COLO668 (cell line): ENCODE measurements around the gene CEPT1.
"Not testable (repeated sequence)": the region's sequence is repeated elsewhere in the genome, so short reads cannot be mapped to it uniquely, and the experiment has no call there.

Experiments used
- DNase-seq: peaks from one replicate; lab custom pipeline; 2025; ENCODE audit not compliant: unreplicated experiment; lab: John Stamatoyannopoulos, UW

CEPT1 gene

DNA sequence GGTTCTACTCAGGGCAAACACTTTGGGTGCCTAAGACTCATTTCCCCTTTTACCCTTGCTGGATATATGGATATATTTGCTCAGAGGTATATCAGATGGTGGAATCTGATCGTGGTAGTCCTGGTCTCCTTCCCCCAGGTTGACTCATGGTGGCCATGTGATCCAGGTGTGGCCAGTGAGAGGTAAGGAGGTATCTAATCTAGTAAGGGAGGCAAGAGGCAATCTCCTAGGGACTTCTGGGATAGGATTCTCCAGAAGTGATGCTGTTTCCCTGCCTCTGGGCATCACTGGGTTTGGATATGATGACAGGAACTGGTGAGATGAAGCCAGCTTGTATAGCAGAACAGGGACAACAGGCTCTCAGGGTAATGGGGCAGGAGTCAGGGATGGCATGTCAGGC lies 68.9 kb downstream of the CEPT1 start:
- DNase-seq: no peak

DNA sequence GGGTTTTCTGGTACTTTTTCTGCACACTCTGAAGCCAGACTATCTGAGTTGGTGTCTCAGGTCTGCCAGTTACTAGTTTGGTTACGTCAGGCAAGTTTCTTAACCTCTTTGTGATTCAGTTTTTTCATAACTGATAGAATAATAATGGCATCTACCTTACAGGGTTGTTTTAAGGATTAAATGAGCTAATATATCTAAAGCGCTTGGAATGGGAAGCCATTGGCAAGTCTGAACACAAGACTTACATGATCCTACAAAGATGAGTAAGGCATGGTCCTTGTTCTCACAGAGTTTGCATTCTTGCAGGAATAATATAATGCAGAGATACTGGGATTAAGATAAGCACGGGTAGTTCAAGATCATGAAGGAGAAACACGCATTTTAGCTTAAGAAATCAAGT lies 69.6 kb downstream of the CEPT1 start:
- DNase-seq: no peak

DNA sequence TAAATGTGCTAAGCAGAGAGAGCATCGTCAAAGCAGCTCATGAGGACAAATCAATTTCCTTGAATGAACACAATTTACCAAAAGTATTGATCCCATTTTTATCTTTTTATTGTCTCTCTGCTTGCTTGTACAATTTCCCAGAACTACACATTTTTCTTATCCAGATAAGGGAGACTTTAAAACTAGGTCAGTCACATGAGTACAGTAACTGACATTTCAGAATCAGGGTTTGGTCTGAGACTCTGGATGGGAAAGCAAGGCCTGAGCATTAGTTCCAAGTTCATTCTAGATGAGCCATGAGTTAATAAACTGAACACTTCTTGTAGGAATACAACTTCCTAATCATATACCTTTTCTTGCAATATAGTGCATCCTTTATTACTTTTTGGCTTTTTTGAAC lies 71.9 kb downstream of the CEPT1 start:
- DNase-seq: no peak

DNA sequence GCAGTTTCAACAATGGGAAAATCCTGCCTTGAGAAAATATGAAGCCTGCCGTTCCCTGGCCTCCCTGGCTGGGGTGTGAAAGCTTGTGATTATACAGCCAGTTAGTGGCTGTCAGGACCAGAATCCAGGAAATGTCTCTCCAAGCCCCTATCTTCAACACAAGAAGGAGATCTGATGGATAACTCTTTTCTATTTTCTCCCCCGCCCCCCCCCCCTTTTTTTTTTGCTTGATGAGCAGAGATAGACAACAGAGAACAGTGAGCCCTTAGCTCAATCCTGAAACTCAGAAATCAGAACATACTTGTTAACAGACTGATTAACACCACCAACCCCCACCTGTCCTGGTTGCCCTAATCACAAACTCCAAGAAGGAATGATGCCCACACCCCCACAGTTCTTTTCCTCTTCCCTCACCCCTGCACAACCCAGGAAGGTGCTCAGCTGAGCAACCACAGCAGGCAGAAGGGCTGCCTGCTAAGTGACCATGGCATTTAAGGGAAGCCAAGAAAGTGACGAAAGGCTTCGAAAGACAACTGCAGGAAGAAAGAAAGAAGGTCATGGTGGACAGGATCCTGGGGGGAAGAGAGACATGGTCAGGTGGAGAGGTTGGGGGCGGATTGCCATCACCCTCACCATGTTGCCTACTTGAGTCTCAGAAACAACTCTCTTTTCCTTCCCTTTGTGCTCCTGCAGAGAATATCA lies 72.8 kb downstream of the CEPT1 start:
- no peak for DNase-seq

DNA sequence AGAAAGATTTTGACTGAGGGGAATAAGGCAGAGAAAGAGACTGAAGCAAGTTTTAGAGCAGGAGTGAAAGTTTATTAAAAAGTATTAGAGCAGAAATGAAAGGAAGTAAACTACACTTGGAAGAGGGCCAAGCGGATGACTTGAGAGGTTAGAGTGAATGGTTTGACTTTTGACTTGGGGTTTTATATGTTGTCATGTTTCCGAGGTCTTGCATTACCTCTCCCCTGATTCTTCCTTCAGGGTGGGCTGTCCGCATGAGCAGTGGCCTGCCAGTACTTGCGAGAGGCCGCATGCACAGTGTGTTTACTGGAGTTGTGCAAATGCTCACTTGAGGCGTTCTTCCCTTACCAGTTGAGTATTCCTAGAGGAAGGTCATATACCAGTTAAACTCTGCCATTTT lies 73.4 kb downstream of the CEPT1 start:
- no peak for DNase-seq

DNA sequence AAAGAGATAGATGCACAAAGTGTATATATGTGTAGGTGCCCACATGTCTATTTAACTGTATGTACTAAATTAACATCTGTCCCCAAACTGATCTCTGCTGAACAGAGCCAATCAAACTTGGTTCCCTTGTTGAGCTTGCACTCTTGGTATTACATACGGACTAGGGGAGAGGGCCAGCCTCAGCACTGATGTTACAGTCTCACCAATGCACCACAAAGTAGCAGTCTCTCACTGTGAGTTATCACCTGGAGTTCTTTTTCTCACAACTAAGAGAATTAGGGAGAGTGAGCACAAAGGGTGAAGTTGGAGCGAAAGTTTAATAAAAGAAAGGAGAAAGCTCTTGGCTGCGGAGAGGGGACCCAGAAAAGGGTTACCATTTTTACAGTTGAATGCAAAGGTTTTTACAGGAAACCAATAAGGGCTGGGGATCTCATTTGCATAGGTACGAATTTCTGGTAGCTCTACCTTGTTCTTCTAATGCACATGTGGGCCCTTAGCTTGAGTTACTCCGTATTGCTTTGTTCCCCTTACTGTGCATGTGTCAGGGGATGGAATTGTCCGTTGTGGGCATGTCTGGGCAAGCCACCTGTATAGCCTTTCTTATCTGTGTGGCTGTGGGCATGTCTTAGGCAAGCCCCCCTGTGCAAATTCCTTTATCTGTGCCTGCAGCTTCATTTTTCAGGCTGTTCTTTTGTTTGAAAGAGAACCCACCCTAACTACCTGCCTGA lies 74.2 kb downstream of the CEPT1 start:
- no peak for DNase-seq

DNA sequence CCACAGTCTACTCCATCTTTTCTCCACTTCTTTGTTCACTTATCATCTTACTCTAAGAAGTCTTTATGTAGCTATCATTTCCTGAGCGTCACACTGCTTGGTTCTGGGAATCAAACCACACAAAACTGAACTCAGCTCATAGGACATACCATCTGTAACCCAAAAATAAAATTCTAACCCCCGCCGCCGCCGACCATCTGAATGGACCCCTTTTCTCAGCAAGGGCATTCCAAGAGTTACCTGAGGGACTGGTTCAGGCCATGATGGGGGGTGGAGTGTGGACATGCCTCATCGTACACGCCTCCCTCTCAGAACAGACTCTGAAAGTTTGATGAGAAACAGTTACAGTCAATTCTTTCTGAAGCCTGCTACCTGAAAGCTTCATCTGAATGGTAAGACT lies 74.9 kb downstream of the CEPT1 start:
- DNase-seq: no peak

DNA sequence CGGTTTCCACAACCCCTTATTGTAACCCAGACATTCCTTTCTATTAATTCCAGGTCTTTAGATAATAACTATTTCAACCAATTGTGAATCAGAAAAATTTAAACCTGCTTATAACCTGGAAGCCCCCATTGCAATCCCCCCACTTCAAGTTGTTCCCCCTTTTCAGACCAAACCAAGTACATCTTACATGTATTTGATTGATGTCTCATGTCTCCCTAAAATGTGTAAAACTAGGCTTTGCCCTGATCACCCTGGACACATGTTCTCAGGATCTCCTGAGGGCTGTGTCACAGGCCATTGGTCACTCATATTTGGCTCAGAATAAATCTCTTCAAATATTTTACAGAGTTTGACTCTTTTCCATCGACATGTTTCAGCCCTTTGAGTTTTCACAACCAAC lies 75.3 kb downstream of the CEPT1 start:
- not testable (repeated sequence) for DNase-seq

DNA sequence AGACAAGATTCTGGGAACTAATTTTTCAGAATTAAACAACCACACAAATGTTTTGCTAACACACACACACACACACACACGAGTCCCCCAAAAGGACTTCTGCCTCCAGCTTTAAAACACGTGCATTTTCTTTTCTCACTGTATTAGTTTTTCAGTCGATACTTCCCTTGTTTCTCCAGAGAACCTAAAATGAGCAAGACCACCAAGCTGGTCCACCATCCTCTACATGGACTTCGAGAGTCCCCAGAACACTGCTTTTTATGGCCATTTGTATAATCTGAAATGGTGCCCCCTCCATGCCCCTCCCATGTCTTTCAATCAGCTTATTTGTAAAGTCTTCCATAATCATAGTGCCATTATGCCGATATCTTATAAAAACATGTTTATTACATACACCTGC lies 76.7 kb downstream of the CEPT1 start:
- DNase-seq: no peak

DNA sequence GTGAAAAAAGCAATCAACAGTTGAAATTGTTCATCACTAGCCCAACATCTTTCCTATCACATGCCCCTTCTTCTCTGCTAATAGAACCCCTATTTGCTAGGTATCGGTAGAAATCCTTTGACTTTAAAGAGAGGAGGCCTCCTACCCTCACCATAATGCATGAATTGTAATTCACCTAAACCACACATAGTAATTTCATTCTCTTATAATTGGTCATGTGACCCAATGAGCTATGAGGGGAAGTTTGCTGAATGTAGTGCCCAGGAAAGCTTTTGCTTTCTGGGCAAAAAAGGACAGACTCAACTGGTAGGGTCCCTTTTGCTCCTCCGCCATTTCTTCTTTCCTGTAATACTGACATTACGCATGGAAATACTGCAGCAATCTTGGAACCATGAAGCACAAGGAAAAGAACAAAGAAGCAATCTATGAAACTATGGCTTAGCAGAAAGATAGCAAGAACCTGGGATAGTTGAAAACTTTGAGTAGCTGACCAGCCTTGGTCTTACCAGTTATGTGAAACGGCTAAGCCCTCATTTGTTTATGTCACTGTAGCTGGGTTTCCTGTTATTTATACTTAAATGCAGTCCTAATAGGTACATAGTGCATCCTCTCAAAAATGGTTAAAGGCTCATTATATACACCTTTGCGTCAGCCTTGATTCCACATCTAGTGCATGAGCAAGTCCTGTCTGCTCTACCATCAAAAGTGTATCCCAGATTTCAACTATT lies 77.3 kb downstream of the CEPT1 start:
- DNase-seq: no peak

DNA sequence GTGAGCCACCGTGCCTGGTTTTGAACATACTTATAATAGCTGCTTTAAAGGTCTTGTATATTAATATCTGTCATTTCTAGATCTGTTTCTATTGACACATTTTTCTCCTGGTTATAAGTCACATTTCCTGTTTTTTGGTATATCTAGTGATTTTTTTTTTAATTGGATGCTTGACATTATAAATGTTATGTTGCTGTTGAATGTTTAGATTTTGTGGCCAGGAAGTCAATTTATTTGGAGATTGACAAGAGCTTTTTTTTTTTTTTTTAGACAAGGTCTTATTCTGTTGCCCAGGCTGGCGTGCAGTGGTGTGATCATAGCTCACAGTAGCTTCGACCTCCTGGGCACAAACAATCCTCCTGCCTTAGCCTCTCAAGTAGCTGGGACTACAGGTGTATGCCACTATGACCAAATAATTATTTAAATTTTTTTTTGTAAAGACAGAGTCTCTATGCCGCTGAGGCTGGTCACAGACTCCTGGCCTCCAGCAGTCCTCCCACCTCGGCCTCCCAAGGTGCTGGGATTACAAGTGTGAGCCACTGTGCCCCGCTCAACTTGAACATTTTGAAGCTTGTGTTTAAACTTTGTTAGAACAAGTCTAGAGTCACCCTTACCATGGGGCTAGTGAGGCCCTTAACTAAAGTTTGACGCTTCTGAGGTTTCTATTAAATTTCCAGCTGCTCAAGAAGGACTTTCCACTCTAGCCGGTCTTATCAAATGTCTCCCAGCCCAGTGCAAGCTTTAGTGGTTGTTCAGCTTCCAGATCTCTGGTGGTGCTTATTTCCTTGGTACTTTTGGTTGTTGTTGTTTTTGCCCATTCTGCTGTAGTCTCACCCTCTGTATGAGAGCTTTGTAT lies 78.9 kb downstream of the CEPT1 start:
- DNase-seq: no peak

DNA sequence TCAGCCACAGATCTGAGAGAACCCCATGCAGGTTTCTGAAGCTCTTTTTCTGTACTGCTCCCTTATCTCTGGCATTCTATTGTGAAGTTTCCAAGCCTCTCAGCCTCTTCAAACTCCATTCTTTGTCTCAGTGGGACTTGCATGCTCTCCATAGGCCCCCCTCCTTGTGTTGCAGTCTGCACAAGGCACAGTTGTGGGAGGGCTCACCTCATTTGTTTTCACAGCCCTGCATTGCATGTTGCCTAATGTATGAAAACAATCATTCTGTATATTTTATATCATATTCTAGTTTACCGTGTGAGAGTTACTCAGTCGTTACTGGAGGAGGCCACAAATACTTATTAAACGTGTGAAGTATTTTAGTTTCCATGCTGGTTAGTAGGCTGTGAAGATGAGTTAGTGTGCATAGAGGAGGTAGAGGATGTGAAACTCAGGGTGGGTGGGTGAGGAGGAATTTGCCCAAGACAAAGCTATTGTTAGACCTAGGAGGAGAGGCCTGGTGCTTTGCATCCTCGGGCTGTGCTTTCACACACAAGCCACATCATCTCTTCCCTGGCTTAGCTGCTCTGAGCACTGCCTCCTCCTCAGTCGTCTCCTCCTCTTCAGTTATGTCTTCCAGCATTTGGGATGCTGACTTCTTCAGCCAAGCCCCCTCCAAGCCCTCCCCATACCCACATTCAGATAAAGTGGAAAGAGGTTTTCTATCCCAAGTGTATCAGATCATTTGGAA lies 79.7 kb downstream of the CEPT1 start:
- no peak for DNase-seq

DNA sequence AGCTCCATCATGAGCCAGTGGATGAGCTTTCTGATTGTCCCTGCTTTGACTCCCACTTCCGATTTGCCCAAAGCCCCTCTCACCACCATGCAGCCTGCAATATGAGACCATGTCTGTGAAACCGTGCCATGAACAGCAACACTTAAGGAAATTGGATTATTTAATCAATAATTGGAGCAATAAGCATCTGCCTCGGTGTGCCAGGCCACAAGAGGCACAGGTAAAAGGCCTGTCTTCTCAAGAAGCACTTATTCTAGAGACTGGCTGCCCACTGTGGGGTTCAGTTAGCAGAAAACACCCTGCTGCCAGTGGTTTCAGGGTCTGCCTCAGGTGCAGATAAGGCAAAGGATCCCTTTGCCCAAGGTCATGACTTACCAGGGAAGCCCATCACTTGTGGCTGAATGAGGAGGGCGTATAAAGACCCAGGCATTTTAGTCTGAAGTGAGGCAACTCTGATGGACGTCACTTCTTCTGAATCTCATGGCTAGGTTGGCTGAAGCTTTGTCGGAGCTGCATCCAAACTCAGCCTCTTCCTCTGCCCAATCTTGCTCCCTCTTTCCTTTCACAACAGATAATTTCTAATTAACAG lies 80.4 kb downstream of the CEPT1 start:
- DNase-seq: no peak

DNA sequence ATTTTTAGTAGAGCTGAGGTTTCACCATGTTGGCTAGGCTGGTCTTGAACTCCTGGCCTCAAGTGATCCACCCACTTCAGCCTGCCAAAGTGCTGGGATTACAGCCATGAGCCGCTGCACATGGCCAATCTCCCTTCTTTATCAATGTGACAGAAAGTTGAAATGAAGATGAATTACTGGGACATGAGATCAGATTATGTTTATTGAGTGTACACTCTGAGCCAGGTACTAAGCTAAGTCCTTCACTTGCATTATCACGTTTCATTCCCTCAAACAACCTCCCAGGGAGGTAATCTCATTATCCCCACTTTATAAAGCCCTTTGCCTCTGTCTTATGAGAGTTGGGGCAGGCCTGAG lies 81.2 kb downstream of the CEPT1 start:
- DNase-seq: no peak

DNA sequence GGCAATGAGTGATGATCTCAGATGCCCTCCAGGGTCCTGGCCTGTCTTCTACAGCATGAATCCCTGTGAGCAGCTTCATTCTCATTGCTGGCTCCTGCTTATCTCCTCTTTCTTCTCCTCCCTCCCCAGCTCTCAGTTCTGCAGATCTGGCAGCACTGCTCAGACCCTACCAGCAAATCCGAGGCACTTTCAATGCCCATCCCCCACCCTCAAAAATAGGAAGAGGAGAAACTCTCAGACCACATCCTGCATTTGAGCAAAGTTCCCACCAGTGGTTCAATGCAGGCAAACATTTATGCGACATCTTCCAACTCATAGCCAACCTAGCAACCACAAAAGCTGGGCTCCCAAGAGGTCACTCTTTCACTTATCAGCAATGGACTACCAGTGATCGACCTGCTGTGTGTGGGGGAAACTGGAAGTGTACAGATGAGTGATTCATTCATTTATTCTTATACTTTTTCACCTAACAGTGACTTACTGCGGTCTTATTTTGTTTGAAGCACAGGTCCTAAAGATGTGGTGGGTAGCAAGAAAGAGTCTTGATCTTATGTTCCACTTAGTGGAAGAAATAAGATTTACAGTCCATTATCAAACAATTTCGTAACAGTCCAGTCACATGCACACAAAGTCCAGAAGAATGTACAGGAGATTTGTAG lies 81.7 kb downstream of the CEPT1 start:
- DNase-seq: no peak

DNA sequence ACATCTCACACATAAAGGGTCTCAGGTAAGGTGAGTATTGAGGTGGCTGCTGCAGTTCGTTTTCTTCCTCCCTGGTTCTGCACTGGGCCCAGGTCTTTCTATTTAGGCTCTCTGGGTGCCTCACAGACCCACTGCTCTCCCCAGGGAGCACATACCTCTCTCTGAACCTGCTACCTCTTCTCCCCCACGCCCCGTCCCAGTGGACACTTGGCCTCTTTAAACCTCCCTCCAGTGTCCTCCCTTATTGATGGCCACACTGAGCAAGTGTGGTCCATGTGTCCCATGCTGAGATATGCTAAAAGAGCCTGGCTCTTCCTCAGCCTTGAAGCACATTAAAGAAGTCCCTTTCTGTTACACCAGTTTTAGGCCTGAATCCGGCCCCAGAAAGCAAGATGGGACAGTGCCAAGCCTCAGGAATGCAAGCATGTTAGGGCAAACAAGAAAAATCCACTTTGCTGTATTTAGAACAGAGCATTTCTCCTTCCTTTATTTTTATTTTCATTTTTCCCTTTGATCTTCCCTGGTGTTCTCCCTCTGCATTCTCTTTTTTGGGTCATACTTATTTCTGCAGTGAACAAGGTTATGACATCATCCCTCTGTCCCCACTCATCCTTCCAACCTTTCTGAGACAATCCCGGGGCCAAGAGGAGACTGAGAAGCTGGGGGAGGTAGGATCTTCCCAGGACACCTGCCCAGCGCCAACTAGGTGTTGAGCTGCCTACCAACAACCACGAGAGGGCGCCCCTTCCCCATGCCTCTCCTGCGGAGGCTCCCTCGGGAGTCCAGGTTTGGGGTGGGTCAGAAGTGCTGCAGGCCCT lies 82.5 kb downstream of the CEPT1 start:
- DNase-seq: peak; percentile 73

DNA sequence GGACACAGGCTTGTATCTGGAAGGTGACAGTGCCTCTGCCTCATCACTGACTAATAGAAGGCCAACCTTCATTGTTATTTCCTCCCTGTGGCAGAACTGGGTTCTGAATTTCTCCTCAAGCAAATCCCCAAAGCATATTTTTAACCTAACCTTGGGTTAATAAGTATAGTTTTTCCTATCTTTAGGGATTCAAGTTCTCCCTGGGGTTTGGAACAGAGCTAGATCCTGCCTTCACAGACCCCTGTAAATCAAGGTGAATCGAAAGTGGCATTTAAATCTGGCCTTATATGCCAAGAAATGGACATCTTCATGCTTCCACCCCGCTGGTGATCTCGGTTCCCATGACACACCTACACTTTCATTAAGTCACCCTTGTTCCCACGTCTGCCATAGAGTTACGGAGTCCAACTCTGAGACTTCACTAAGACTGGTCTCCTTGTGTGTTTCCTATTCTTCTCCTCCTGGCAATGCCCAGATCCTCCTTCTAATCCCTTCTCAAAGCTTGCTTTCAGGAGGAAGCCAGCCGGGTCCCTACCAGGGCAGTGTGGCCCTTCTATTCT lies 83.2 kb downstream of the CEPT1 start:
- no peak for DNase-seq

DNA sequence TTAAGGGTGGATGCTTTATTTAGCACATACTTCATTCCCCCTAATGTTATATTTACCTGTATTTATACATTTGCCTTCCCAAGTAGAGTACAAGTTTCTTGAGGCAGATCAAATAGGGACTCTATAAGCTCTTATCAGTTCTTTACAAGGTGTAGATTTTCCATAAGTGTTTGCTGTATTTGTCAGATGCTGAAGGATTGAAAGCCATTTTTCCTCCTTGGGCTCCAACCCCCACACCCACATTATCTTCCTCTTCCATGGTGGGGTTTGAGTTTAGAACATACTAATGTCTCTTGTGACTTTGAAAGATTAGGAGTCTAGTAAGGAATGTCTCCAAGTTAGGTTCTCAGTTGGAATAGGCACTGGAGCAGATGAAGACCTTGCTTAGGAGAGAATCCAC lies 85.1 kb downstream of the CEPT1 start:
- DNase-seq: no peak
